ENCODE results near the gene TMEM253.

GRCh38 chr14:21107283-21107800 lies 6.5 kb downstream of the TMEM253 start:
- no peak for TF ChIP-seq CTCF (conservative IDR thresholded peaks at IDR 0.05 in 1 of 2, IDR thresholded peaks at IDR 0.05 in 1 of 2; ENCODE audit: low read depth in 1 of 2, low read length in 2 of 2)
- TF ChIP-seq EZH2 (IDR thresholded peaks at IDR 0.05; ENCODE audit: low read length, missing control alignments): no peak
